CD4-positive, alpha-beta T cell (primary cell): Measurements from ENCODE around the gene GPR162. TPM values are rescaled to one million over a fixed set of nuclear protein-coding genes. Genes with fewer than 3 reads are reported as not detected.

ENCODE experiments used
- ATAC-seq: fragments of 200-7000 bp; cut with Tn5 transposase; one replicate; pipeline ENCODE4 v1.10.0; 2022; ENCODE audit warnings: mild to moderate bottlenecking; ENCODE audit not compliant: poor library complexity
- CTCF ChIA-PET: fragments of 350-600 bp; sonication (Branson Sonifier 250); formaldehyde crosslinking; loops from one replicate; lab custom pipeline; 2021; ENCODE audit warnings: antibody characterized with exemption, inconsistent platforms; lab: Charles Lee
- POLR2A ChIA-PET: fragments of 350-600 bp; sonication (Branson Sonifier 250); formaldehyde crosslinking; loops from one replicate; lab custom pipeline; 2021; ENCODE audit warnings: antibody characterized with exemption, inconsistent platforms; lab: Charles Lee
- DNase-seq, 14 experiments: peaks; one replicate each; pipeline ENCODE4 v3.0.0-alpha.2; 2013 to 2020; ENCODE audit warnings: mixed read lengths in 2 of 14
- H3K27ac ChIP-seq, 2 donors: one replicate each; pipeline versions ENCODE4 v1.5.1 to v1.7.0; 2013; ENCODE audit warnings: low read length in 2 of 2, low read depth in 1 of 2, mild to moderate bottlenecking in 1 of 2
- H3K27me3 ChIP-seq, 2 experiments: 1 replicate in 1 of 2; 2 replicates in 1 of 2; pipeline versions ENCODE4 v1.6.1 to v1.7.0; 2013; ENCODE audit warnings: low read length in 2 of 2, control low read depth in 1 of 2, mild to moderate bottlenecking in 1 of 2, moderate library complexity in 1 of 2; ENCODE audit not compliant: insufficient read depth in 2 of 2, control insufficient read depth in 1 of 2
- H3K36me3 ChIP-seq: one replicate; pipeline ENCODE4 v1.6.1; 2013; ENCODE audit warnings: low read length, control low read depth; ENCODE audit not compliant: insufficient read depth
- H3K4me1 ChIP-seq: one replicate; pipeline ENCODE4 v1.6.1; 2013; ENCODE audit warnings: low read length, control low read depth; ENCODE audit not compliant: insufficient read depth
- H3K4me3 ChIP-seq: one replicate; pipeline ENCODE4 v1.5.1; 2013; ENCODE audit warnings: mild to moderate bottlenecking, low read length, moderate library complexity
- H3K9me3 ChIP-seq, 2 experiments: 1 replicate in 1 of 2; 2 replicates in 1 of 2; pipeline versions ENCODE4 v1.6.1 to v1.7.0; 2013; ENCODE audit warnings: low read length in 2 of 2, mild to moderate bottlenecking in 2 of 2, control low read depth in 1 of 2, moderate library complexity in 1 of 2; ENCODE audit not compliant: control insufficient read depth in 1 of 2, insufficient read depth in 1 of 2
- H3K27ac Mint-ChIP-seq: one replicate; pipeline ENCODE4 v1.8.0; 2020; ENCODE audit warnings: mixed read lengths
- H3K27me3 Mint-ChIP-seq: one replicate; pipeline ENCODE4 v1.8.0; 2021; ENCODE audit warnings: mixed read lengths
- H3K36me3 Mint-ChIP-seq: one replicate; pipeline ENCODE4 v1.8.0; 2021; ENCODE audit warnings: low read depth, mixed read lengths
- H3K4me1 Mint-ChIP-seq: one replicate; pipeline ENCODE4 v1.8.0; 2021; ENCODE audit warnings: low read depth, mixed read lengths
- H3K4me3 Mint-ChIP-seq: one replicate; pipeline ENCODE4 v1.8.0; 2020; ENCODE audit warnings: mild to moderate bottlenecking, mixed read lengths
- H3K9me3 Mint-ChIP-seq: one replicate; pipeline ENCODE4 v1.8.0; 2020; ENCODE audit warnings: mixed read lengths
- intact Hi-C, 2 experiments: fragments of 100-400 bp; cut with DNase I in 1 of 2; cut with micrococcal nuclease in 1 of 2; formaldehyde crosslinking; loops; one replicate each; pipeline versions ENCODE4 v1.15.1 to v1.9.0; 2023 to 2025; cut with DNase I, micrococcal nuclease
- total RNA-seq, 174 experiments: library from RNA in 2 of 174; stranded (reverse) in 2 of 174; gene quantifications; one replicate each; pipeline ENCODE4 v1.2.3 and lab custom pipeline; 2021 to 2026
- TF ChIP-seq, protein P1 (sequence below): fragments of 200-600 bp; IDR thresholded peaks from one replicate; pipeline ENCODE4 v1.8.0; 2022; ENCODE audit warnings: antibody characterized with exemption, mild to moderate bottlenecking

Gene GPR162
- total RNA-seq, 2 experiments from 2014 or later = not detected

DNA sequence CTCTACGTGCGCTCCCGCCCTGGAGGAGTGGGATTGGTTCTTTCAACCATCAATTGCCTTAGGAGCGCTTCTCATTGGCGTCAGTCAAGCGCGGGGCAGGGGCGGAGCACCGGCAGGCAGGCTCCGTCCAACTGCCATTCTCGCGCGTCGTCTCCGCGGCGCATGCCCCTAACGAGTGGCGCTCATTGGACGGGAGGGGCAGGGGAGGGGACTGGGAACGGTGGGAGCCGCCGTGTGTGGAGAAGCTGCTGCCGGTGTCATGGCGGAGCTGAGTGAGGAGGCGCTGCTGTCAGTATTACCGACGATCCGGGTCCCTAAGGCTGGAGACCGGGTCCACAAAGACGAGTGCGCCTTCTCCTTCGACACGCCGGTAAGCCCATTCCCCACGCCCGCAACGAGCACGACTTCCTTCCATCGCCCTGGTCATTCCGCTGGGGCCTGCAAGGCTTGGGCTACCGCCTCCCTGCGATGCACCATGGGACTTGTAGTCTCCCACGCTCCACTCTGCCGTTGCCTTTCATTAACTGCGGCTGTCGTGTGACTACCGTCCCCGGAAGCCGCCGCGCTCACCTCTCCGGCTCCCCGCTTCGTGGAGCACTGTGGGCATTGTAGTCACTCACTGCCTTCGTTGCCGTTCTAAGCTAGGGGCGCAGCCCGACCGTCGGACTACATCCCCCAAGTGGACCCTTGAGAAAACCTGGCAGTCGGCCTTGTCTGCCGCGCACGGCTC is 30.5 kb downstream of the GPR162 start, which contains the start of gene USP5:
USP5 (plus strand) TSS at position 230 of the 730 bp plus-strand sequence; CDS start at position 260, 30 bp downstream.
- peak; percentile 77 for ATAC-seq
- Mint-ChIP-seq H3K9me3 (no peaks in the 10 kb centered on the region), H3K27me3 (no peaks in the 10 kb centered on the region)

DNA sequence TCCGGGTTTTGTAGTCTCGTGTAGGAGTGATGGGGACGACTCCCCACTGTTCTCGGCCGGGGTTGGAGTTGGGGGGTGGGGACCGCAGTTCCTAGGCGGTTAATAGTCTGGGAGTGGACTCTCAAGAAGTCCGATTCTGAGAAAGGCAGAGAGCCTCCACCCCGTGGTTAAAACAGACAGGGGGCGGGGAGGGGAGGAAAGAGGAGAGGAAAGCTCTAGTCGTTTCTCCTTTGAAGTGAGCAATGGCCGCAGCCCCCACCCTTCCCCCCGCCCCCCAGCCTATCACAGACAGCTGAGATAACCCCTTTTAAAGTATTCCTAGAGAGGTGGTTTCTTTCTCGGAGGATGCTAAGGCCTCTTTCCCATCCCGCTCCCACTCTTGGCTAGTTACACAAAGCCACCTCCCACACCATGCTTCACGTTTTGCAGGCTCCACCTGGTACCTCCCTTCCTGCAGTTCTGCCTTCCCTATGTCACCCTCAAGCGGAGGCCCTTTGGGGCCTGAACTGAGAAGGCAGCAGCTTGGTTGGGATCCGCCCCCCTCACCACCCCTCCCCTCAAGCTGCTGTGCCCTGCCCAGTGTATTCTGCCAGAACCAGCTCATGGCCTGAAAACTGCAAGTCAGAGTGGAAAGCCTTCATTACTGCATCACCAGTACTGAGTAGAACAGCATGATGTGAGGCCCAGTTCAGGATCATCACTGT is 31.2 kb downstream of the GPR162 start:
- Histone ChIP-seq H3K4me3 (peak overlapping the region; percentile 73), H3K9me3 (no peaks in the 10 kb centered on the region), H3K27me3 (no peaks in the 10 kb centered on the region), H3K4me1 (peaks cover 42% of the 10 kb centered on the region), H3K36me3 (peaks cover 32% of the 10 kb centered on the region), H3K27ac (peak overlapping the region; percentile 26 to 46)
- Mint-ChIP-seq H3K27me3 (no peaks in the 10 kb centered on the region), H3K4me3 (peak overlapping the region; percentile 91), H3K9me3 (no peaks in the 10 kb centered on the region), H3K4me1 (peaks cover 36% of the 10 kb centered on the region), H3K27ac (peak overlapping the region; percentile 87), H3K36me3 (peaks cover 43% of the 10 kb centered on the region)
- DNase-seq (peak in 13 of 14 experiments; percentile 38 to 84 (median 57)), ATAC-seq (no peak)
- POLR2A ChIA-PET = interaction anchor here (0.6 to 6.6 kb wide), 32 partner anchors 7 to 382 kb away, joined by 3 to 106 read pairs (median 6); partner anchors contain the start of genes C12orf57, CD4, COPS7A and ENO2
- CTCF ChIA-PET = interaction anchor here (1.1 to 5.1 kb wide), 11 partner anchors 15 to 260 kb away, joined by 3 to 46 read pairs (median 7); partner anchors contain the start of genes C12orf57, MLF2, RNU7-1 and SPSB2
- intact Hi-C loops = loop anchor here (1.0 to 5.0 kb wide), 7 partner anchors 14 to 191 kb away; partner anchors contain the start of genes EMG1 (in 2 of the 2), PHB2 (in 2 of the 2), ING4 (in 1 of the 2) and PTPN6 (in 1 of the 2)
- TF ChIP-seq, protein P1, sequence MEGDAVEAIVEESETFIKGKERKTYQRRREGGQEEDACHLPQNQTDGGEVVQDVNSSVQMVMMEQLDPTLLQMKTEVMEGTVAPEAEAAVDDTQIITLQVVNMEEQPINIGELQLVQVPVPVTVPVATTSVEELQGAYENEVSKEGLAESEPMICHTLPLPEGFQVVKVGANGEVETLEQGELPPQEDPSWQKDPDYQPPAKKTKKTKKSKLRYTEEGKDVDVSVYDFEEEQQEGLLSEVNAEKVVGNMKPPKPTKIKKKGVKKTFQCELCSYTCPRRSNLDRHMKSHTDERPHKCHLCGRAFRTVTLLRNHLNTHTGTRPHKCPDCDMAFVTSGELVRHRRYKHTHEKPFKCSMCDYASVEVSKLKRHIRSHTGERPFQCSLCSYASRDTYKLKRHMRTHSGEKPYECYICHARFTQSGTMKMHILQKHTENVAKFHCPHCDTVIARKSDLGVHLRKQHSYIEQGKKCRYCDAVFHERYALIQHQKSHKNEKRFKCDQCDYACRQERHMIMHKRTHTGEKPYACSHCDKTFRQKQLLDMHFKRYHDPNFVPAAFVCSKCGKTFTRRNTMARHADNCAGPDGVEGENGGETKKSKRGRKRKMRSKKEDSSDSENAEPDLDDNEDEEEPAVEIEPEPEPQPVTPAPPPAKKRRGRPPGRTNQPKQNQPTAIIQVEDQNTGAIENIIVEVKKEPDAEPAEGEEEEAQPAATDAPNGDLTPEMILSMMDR = no peak

More for the DNA sequence above, 30.5 kb downstream of the GPR162 start, which contains the start of gene USP5:
- Histone ChIP-seq H3K9me3 (no peaks in the 10 kb centered on the region), H3K4me1 (peaks cover 42% of the 10 kb centered on the region), H3K27ac (peak within 1 kb of the TSS; percentile 89 to 95), H3K4me3 (peak within 1 kb of the TSS; percentile 73), H3K36me3 (peaks cover 25% of the 10 kb centered on the region), H3K27me3 (no peaks in the 10 kb centered on the region)
- peak; percentile 94 to 100 (median 97) for DNase-seq
- intact Hi-C loops = loop anchor here (1.0 to 5.0 kb wide), 9 partner anchors 15 to 190 kb away; partner anchors contain the start of genes EMG1 (in 2 of the 2), PHB2 (in 2 of the 2), CD4 (in 1 of the 2) and ING4 (in 1 of the 2)
- TF ChIP-seq, protein P1 = no peak
- CTCF ChIA-PET = interaction anchor here (1.0 to 5.1 kb wide), 12 partner anchors 16 to 261 kb away, joined by 3 to 46 read pairs (median 6); partner anchors contain the start of genes C12orf57, COPS7A, MLF2 and RNU7-1
- H3K4me1 Mint-ChIP-seq = peaks cover 29% of the 10 kb centered on the region
- H3K4me3 Mint-ChIP-seq = peak within 1 kb of the TSS; percentile 91
- H3K36me3 Mint-ChIP-seq = peaks cover 36% of the 10 kb centered on the region
- POLR2A ChIA-PET = interaction anchor here (0.6 to 6.6 kb wide), 36 partner anchors 8 to 381 kb away, joined by 3 to 106 read pairs (median 4); partner anchors contain the start of genes C12orf57, CD4, COPS7A and ENO2
- H3K27ac Mint-ChIP-seq = peak within 1 kb of the TSS; percentile 87
